Measurements from ENCODE around the gene GALNT7. TPM values are rescaled to one million over a fixed set of nuclear protein-coding genes. Genes with fewer than 3 reads are reported as not detected.

GALNT7 gene
- total RNA-seq, 4 donors from 2014 or later, result 31.4 to 124 (median 105) TPM

- Histone ChIP-seq H3K27ac (peak overlapping the region; percentile 74 to 82 (median 76)), H3K36me3 (no peaks in the 10 kb centered on the region), H3K4me3 (peak overlapping the region in 1 of 4 donors; percentile 16), H3K4me1 (peaks cover 8 to 75% (median 40%) of the 10 kb centered on the region in 4 donors), H3K9me3 (no peaks in the 10 kb centered on the region), H3K27me3 (no peaks in the 10 kb centered on the region)
- WGBS, 2 donors (ENCODE audit: low coverage in 1 of 2), result 32 to 34% methylated on average over 5 of the region's 5 CpGs
- in situ Hi-C loops (cut with MboI; ENCODE audit: low pct_ligation_motif_present in 1 of 4, low pct_unique_long_range_greater_than_20kb in 1 of 4, low sequenced_read_pairs in 3 of 4) (no loop called here), intact Hi-C loops (cut with DNase I; ENCODE audit: low total_unique reads) (no loop called here)
- DNase-seq, result no peak
- TF ChIP-seq, protein P1, sequence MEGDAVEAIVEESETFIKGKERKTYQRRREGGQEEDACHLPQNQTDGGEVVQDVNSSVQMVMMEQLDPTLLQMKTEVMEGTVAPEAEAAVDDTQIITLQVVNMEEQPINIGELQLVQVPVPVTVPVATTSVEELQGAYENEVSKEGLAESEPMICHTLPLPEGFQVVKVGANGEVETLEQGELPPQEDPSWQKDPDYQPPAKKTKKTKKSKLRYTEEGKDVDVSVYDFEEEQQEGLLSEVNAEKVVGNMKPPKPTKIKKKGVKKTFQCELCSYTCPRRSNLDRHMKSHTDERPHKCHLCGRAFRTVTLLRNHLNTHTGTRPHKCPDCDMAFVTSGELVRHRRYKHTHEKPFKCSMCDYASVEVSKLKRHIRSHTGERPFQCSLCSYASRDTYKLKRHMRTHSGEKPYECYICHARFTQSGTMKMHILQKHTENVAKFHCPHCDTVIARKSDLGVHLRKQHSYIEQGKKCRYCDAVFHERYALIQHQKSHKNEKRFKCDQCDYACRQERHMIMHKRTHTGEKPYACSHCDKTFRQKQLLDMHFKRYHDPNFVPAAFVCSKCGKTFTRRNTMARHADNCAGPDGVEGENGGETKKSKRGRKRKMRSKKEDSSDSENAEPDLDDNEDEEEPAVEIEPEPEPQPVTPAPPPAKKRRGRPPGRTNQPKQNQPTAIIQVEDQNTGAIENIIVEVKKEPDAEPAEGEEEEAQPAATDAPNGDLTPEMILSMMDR (IDR thresholded peaks at IDR 0.05), result no peak
- peak; percentile 32 for TF ChIP-seq POLR2A (IDR thresholded peaks at IDR 0.05)
- TF ChIP-seq POLR2AphosphoS5 (IDR thresholded peaks at IDR 0.05), result peak in 1 of 3 donors; percentile 24
Observed at GRCh38 chr4:173185847-173186510, 17.4 kb downstream of the GALNT7 start.

DNA sequence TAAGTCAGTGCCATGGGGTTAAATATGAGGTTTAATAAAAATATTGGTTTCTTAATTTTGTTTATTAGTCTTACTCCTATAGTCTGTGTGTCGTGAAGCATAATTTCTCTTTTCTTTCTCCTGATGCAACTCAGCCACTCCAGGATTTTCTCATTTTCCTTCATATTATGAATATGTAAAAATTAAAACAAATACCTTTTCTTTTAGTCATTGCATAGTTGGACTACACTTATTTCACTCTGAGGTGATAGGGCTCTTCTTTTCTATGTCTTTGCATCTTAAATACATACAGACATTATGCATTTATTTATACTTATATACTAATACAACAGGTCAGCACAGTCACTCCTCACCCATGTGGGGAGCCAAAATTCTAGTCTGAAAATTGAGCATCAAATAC, 19.1 kb downstream of the GALNT7 start:
- Histone ChIP-seq H3K36me3 (no peaks in the 10 kb centered on the region), H3K4me1 (peaks cover 13 to 78% (median 46%) of the 10 kb centered on the region in 4 donors), H3K27ac (peak overlapping the region in 3 of 4 donors; percentile 74 to 82 (median 74)), H3K9me3 (no peaks in the 10 kb centered on the region), H3K27me3 (no peaks in the 10 kb centered on the region), H3K4me3 (no peak overlapping the region)
- no peak for DNase-seq
- WGBS, 2 donors (ENCODE audit: low coverage in 1 of 2), result 98 to 100% methylated on average over 1 of the region's 1 CpG
- in situ Hi-C loops (cut with MboI; ENCODE audit: low pct_ligation_motif_present in 1 of 4, low pct_unique_long_range_greater_than_20kb in 1 of 4, low sequenced_read_pairs in 3 of 4), result no loop called here
- intact Hi-C loops (cut with DNase I; ENCODE audit: low total_unique reads), result no loop called here
- TF ChIP-seq POLR2A (IDR thresholded peaks at IDR 0.05) (no peak), EP300 (IDR thresholded peaks at IDR 0.05; ENCODE audit: low read depth) (no peak), POLR2AphosphoS5 (IDR thresholded peaks at IDR 0.05) (no peak)

DNA sequence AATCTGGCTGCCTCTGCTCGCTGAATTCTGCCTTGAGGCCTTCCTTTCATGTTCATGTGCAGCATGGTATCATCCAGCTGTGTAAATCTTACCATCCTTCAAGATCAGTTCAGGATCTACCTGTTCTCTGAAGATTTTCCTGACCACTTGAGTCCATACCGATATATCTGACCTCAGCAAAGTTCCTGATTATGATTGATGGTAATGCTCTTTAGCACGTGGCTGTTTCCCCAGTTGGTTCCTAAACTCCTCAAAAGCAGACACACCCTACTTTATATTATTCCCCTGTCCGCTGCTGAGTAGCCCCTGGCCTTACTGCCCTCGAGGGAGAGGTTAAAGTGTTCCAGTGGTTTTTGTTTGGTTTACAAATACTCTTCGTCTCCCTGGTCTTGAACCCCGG, 20.0 kb downstream of the GALNT7 start:
- WGBS, 2 donors (ENCODE audit: low coverage in 1 of 2), result 74 to 89% methylated on average over 7 of the region's 7 CpGs
- H3K4me3 ChIP-seq, result no peak overlapping the region
- H3K9me3 ChIP-seq, result no peaks in the 10 kb centered on the region
- no peaks in the 10 kb centered on the region for H3K27me3 ChIP-seq
- H3K27ac ChIP-seq, result no peak overlapping the region
- H3K36me3 ChIP-seq, result no peaks in the 10 kb centered on the region
- intact Hi-C loops (cut with DNase I; ENCODE audit: low total_unique reads), result no loop called here
- in situ Hi-C loops (cut with MboI; ENCODE audit: low pct_ligation_motif_present in 1 of 4, low pct_unique_long_range_greater_than_20kb in 1 of 4, low sequenced_read_pairs in 3 of 4), result no loop called here
- H3K4me1 ChIP-seq, result peaks cover 13 to 78% (median 47%) of the 10 kb centered on the region in 4 donors
- TF ChIP-seq POLR2AphosphoS5 (IDR thresholded peaks at IDR 0.05), result no peak
- no peak for TF ChIP-seq POLR2A (IDR thresholded peaks at IDR 0.05)
- TF ChIP-seq, protein P1 (IDR thresholded peaks at IDR 0.05), result no peak
- no peak for TF ChIP-seq EP300 (IDR thresholded peaks at IDR 0.05; ENCODE audit: low read depth)
- no peak for DNase-seq

- TF ChIP-seq POLR2AphosphoS5 (IDR thresholded peaks at IDR 0.05) (no peak), EP300 (IDR thresholded peaks at IDR 0.05; ENCODE audit: low read depth) (no peak), POLR2A (IDR thresholded peaks at IDR 0.05) (no peak)
- TF ChIP-seq, protein P1 (IDR thresholded peaks at IDR 0.05), result no peak
- 89 to 92% methylated on average over 4 of the region's 4 CpGs for WGBS, 2 donors (ENCODE audit: low coverage in 1 of 2)
- peaks cover 13 to 80% (median 47%) of the 10 kb centered on the region in 4 donors for H3K4me1 ChIP-seq
Observed at GRCh38 chr4:173189117-173189693, 20.6 kb downstream of the GALNT7 start.

More at GRCh38 chr4:173189117-173189693, 20.6 kb downstream of the GALNT7 start:
- no peaks in the 10 kb centered on the region for H3K9me3 ChIP-seq
- no peak overlapping the region for H3K27ac ChIP-seq
- DNase-seq, result no peak
- intact Hi-C loops (cut with DNase I; ENCODE audit: low total_unique reads), result no loop called here
- no peak overlapping the region for H3K4me3 ChIP-seq
- in situ Hi-C loops (cut with MboI; ENCODE audit: low pct_ligation_motif_present in 1 of 4, low pct_unique_long_range_greater_than_20kb in 1 of 4, low sequenced_read_pairs in 3 of 4), result no loop called here
- no peaks in the 10 kb centered on the region for H3K27me3 ChIP-seq
- H3K36me3 ChIP-seq, result no peaks in the 10 kb centered on the region
